Measurements from ENCODE around the gene TPRA1. TPM values are rescaled to one million over a fixed set of nuclear protein-coding genes. Genes with fewer than 3 reads are reported as not detected.

The TPRA1 gene
- total and polyA plus RNA-seq, 9 of the 15 experiments (the other 6 are each of a cell fraction or from before 2014, with no cell fraction given), result 0.66 to 21.5 (median 11.1) TPM

DNA sequence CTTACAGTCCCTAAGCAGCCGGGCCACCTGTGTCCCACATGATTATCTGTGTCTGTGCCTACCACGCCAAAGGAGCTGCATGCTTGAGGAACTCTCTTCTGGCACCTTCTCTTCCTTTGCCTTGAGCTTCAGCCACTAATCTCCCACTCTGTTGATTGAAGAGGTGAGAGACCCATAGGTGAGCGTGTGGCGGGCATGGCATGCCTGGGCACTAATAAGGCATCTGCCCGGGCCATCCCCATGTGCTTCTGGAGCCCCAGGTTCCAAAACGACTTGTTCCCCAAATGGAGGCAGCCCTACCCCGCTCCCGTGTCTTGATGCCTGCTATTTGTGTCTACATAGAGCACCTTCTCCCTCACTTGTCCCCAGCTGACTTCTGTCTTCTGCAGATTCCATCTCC is 20.7 kb upstream of the TPRA1 start:
- BruUV-seq (replicated peaks), result no TSS peak
- intact Hi-C loops (cut with micrococcal nuclease), result no loop called here
- Histone ChIP-seq H4K20me1 (replicated peaks; ENCODE audit: control insufficient read depth, insufficient read depth, low read length) (no peaks in the 10 kb centered on the region; the same call in none of the 2 replicates), H3K27me3 (ENCODE audit: control insufficient read depth in 2 of 2, insufficient read depth in 2 of 2, low read length in 2 of 2) (no peaks in the 10 kb centered on the region), H3K4me1 (replicated peaks in 1 of 2; ENCODE audit: control insufficient read depth in 2 of 2, insufficient read depth in 2 of 2, low read length in 2 of 2) (no peaks in the 10 kb centered on the region; a peak in 1 of 5 replicates), H3K4me3 (no peak overlapping the region), H3K9ac (ENCODE audit: insufficient read depth in 1 of 2, low read depth in 2 of 2, low read length in 2 of 2) (no peak overlapping the region), H3K27ac (ENCODE audit: extremely low read depth, low read depth, low read length) (no peak overlapping the region), H3K79me2 (ENCODE audit: control insufficient read depth, insufficient read depth, low read length) (no peaks in the 10 kb centered on the region; the same call in 1 of the 3 replicates), H3K9me3 (replicated peaks; ENCODE audit: control insufficient read depth, insufficient read depth, low read depth, low read length) (no peaks in the 10 kb centered on the region), H3K9me1 (ENCODE audit: control insufficient read depth, insufficient read depth, low read length) (no peaks in the 10 kb centered on the region), H3K4me2 (ENCODE audit: insufficient read depth, low read length) (no peak overlapping the region), H2AFZ (ENCODE audit: low read depth, low read length) (no peak overlapping the region), H3K36me3 (ENCODE audit: control insufficient read depth, insufficient read depth, low read length) (peaks cover 96% of the 10 kb centered on the region; the same call in 2 of the 3 replicates)
- FAIRE-seq, result no peak
- in situ Hi-C loops (cut with MboI), result no loop called here
- CTCF ChIA-PET (ENCODE audit: low intra/inter-chr PET ratio), result no interaction called here
- POLR2A ChIA-PET, result interaction anchor here (0.7 to 3.4 kb wide), 4 partner anchors 10 to 26 kb away, joined by 3 to 18 read pairs (median 10); partner anchors contain the start of gene MCM2
- no peak for DNase-seq (ENCODE audit: extremely low read depth in 1 of 4, low spot score in 3 of 4)
- WGBS (ENCODE audit: insufficient coverage, low coverage, missing lambda C conversion rate), result 100% methylated on average over 4 of the region's 8 CpGs
- ATAC-seq, result no peak
- TF ChIP-seq, protein P1, sequence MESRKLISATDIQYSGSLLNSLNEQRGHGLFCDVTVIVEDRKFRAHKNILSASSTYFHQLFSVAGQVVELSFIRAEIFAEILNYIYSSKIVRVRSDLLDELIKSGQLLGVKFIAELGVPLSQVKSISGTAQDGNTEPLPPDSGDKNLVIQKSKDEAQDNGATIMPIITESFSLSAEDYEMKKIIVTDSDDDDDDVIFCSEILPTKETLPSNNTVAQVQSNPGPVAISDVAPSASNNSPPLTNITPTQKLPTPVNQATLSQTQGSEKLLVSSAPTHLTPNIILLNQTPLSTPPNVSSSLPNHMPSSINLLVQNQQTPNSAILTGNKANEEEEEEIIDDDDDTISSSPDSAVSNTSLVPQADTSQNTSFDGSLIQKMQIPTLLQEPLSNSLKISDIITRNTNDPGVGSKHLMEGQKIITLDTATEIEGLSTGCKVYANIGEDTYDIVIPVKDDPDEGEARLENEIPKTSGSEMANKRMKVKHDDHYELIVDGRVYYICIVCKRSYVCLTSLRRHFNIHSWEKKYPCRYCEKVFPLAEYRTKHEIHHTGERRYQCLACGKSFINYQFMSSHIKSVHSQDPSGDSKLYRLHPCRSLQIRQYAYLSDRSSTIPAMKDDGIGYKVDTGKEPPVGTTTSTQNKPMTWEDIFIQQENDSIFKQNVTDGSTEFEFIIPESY (CRISPR knock-in tag; IDR thresholded peaks at IDR 0.05), result no peak
- TF ChIP-seq, protein P2, sequence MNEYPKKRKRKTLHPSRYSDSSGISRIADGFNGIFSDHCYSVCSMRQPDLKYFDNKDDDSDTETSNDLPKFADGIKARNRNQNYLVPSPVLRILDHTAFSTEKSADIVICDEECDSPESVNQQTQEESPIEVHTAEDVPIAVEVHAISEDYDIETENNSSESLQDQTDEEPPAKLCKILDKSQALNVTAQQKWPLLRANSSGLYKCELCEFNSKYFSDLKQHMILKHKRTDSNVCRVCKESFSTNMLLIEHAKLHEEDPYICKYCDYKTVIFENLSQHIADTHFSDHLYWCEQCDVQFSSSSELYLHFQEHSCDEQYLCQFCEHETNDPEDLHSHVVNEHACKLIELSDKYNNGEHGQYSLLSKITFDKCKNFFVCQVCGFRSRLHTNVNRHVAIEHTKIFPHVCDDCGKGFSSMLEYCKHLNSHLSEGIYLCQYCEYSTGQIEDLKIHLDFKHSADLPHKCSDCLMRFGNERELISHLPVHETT (CRISPR knock-in tag; conservative IDR thresholded peaks at IDR 0.05 in 1 of 2, IDR thresholded peaks at IDR 0.05 in 1 of 2), result no peak
- no peak for TF ChIP-seq HNRNPK (IDR thresholded peaks at IDR 0.05; ENCODE audit: low read depth, low read length, poor library complexity, severe bottlenecking)
- TF ChIP-seq, protein P3, sequence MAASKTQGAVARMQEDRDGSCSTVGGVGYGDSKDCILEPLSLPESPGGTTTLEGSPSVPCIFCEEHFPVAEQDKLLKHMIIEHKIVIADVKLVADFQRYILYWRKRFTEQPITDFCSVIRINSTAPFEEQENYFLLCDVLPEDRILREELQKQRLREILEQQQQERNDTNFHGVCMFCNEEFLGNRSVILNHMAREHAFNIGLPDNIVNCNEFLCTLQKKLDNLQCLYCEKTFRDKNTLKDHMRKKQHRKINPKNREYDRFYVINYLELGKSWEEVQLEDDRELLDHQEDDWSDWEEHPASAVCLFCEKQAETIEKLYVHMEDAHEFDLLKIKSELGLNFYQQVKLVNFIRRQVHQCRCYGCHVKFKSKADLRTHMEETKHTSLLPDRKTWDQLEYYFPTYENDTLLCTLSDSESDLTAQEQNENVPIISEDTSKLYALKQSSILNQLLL (CRISPR knock-in tag; IDR thresholded peaks at IDR 0.05; ENCODE audit: borderline replicate concordance), result no peak
- TF ChIP-seq, protein P4, sequence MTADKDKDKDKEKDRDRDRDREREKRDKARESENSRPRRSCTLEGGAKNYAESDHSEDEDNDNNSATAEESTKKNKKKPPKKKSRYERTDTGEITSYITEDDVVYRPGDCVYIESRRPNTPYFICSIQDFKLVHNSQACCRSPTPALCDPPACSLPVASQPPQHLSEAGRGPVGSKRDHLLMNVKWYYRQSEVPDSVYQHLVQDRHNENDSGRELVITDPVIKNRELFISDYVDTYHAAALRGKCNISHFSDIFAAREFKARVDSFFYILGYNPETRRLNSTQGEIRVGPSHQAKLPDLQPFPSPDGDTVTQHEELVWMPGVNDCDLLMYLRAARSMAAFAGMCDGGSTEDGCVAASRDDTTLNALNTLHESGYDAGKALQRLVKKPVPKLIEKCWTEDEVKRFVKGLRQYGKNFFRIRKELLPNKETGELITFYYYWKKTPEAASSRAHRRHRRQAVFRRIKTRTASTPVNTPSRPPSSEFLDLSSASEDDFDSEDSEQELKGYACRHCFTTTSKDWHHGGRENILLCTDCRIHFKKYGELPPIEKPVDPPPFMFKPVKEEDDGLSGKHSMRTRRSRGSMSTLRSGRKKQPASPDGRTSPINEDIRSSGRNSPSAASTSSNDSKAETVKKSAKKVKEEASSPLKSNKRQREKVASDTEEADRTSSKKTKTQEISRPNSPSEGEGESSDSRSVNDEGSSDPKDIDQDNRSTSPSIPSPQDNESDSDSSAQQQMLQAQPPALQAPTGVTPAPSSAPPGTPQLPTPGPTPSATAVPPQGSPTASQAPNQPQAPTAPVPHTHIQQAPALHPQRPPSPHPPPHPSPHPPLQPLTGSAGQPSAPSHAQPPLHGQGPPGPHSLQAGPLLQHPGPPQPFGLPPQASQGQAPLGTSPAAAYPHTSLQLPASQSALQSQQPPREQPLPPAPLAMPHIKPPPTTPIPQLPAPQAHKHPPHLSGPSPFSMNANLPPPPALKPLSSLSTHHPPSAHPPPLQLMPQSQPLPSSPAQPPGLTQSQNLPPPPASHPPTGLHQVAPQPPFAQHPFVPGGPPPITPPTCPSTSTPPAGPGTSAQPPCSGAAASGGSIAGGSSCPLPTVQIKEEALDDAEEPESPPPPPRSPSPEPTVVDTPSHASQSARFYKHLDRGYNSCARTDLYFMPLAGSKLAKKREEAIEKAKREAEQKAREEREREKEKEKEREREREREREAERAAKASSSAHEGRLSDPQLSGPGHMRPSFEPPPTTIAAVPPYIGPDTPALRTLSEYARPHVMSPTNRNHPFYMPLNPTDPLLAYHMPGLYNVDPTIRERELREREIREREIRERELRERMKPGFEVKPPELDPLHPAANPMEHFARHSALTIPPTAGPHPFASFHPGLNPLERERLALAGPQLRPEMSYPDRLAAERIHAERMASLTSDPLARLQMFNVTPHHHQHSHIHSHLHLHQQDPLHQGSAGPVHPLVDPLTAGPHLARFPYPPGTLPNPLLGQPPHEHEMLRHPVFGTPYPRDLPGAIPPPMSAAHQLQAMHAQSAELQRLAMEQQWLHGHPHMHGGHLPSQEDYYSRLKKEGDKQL (CRISPR knock-in tag; IDR thresholded peaks at IDR 0.05; ENCODE audit: borderline replicate concordance), result no peak
- TF ChIP-seq, protein P5, sequence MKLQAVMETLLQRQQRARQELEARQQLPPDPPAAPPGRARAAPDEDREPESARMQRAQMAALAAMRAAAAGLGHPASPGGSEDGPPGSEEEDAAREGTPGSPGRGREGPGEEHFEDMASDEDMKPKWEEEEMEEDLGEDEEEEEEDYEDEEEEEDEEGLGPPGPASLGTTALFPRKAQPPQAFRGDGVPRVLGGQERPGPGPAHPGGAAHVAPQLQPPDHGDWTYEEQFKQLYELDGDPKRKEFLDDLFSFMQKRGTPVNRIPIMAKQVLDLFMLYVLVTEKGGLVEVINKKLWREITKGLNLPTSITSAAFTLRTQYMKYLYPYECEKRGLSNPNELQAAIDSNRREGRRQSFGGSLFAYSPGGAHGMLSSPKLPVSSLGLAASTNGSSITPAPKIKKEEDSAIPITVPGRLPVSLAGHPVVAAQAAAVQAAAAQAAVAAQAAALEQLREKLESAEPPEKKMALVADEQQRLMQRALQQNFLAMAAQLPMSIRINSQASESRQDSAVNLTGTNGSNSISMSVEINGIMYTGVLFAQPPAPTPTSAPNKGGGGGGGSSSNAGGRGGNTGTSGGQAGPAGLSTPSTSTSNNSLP (IDR thresholded peaks at IDR 0.05; ENCODE audit: borderline replicate concordance, low read depth, low read length), result no peak
- no peak for TF ChIP-seq ZNF584 (CRISPR knock-in tag; IDR thresholded peaks at IDR 0.05; ENCODE audit: low read depth)
- no peak for TF ChIP-seq NFRKB (IDR thresholded peaks at IDR 0.05; ENCODE audit: low read depth)
